Stimulated activated CD4-positive, alpha-beta T cell treated with anti-CD3 and anti-CD28 coated beads, Interleukin-1b, Interleukin-23, amount 100 ng/mL, for 4 hours (primary cell): ENCODE data around the gene PCMT1.
"Not testable (repeated sequence)": the region's sequence is repeated elsewhere in the genome, so short reads cannot be mapped to it uniquely, and the experiment has no call there.

Source experiments
- DNase-seq, 2 donors: peaks; one replicate each; pipeline ENCODE4 v3.0.0-alpha.2; 2020; ENCODE audit warnings: low read depth in 2 of 2

The PCMT1 gene

GRCh38 chr6:149749594-149750135 is at the start of gene PCMT1:
PCMT1 (plus strand) TSS chr6:149749741; CDS start chr6:149749902, 161 bp downstream.
- peak; percentile 85 to 89 for DNase-seq

GRCh38 chr6:149701714-149702113 is 47.8 kb upstream of the PCMT1 start:
- DNase-seq: no peak

GRCh38 chr6:149711711-149712110 is 37.8 kb upstream of the PCMT1 start:
- DNase-seq: no peak

GRCh38 chr6:149714442-149714841 is 35.1 kb upstream of the PCMT1 start:
- no peak for DNase-seq

- DNase-seq: no peak
These were observed 33.2 kb upstream of the PCMT1 start for GRCh38 chr6:149716181-149716963.

GRCh38 chr6:149717255-149717587 is 32.3 kb upstream of the PCMT1 start:
- DNase-seq: no peak

GRCh38 chr6:149717588-149718458 is 31.7 kb upstream of the PCMT1 start, which contains the start of gene LATS1:
LATS1 (minus strand) TSS chr6:149718101; CDS start chr6:149702126, 15,975 bp downstream.
- peak; percentile 87 to 88 for DNase-seq

- DNase-seq: no peak
These were observed 30.0 kb upstream of the PCMT1 start for GRCh38 chr6:149719531-149719930.

- no peak for DNase-seq
These were observed 26.3 kb upstream of the PCMT1 start for GRCh38 chr6:149723262-149723661.

GRCh38 chr6:149723771-149724417 is 25.6 kb upstream of the PCMT1 start:
- peak; percentile 7 to 41 for DNase-seq

- no peak for DNase-seq
These were observed 23.8 kb upstream of the PCMT1 start for GRCh38 chr6:149725785-149726184.

GRCh38 chr6:149727793-149728498 is 21.6 kb upstream of the PCMT1 start:
- DNase-seq: no peak

- DNase-seq: no peak
These were observed 20.9 kb upstream of the PCMT1 start for GRCh38 chr6:149728499-149729234.

GRCh38 chr6:149729824-149730223 is 19.7 kb upstream of the PCMT1 start:
- no peak for DNase-seq

- DNase-seq: no peak
These were observed 16.3 kb upstream of the PCMT1 start for GRCh38 chr6:149733089-149733720.

- DNase-seq: no peak
These were observed 14.6 kb upstream of the PCMT1 start for GRCh38 chr6:149734915-149735314.

- DNase-seq: not testable (repeated sequence)
These were observed 4.3 kb upstream of the PCMT1 start for GRCh38 chr6:149745252-149745651.

GRCh38 chr6:149746147-149746946 is 3.2 kb upstream of the PCMT1 start, which contains the start of gene NUP43:
NUP43 (minus strand) TSS chr6:149746529; CDS start chr6:149746495, 34 bp downstream.
- peak; percentile 88 to 89 for DNase-seq

GRCh38 chr6:149749082-149749593 is 403 bp upstream of the PCMT1 start:
- DNase-seq: not testable (repeated sequence)
